Measurements from ENCODE around the gene ALDH16A1. TPM values are rescaled to one million over a fixed set of nuclear protein-coding genes. Genes with fewer than 3 reads are reported as not detected.

Gene ALDH16A1
- total and polyA plus RNA-seq, 2 of the 8 experiments (the other 6 are each of a cell fraction or from before 2014, with no cell fraction given), result 30.5 to 34.3 TPM

GRCh38 chr19:49469828-49470614 lies 17.0 kb downstream of the ALDH16A1 start (continued):
- peak; percentile 62; the same call in 1 of the 2 replicates for TF ChIP-seq KDM1A (IDR thresholded peaks at IDR 0.05; ENCODE audit: borderline replicate concordance, low read length)

All from H1 (cell line).